GM21576 (cell line): ENCODE data around the gene CARD11.
A peak's percentile ranks its signal among the peaks of the same experiment; 100 is the strongest.

Experiments
- ATAC-seq: cut with Tn5 transposase; IDR thresholded peaks from one replicate; pipeline ENCODE4 v1.9.1; 2021; ENCODE audit warnings: mild to moderate bottlenecking, moderate library complexity; ENCODE audit not compliant: unreplicated experiment

Gene CARD11

DNA sequence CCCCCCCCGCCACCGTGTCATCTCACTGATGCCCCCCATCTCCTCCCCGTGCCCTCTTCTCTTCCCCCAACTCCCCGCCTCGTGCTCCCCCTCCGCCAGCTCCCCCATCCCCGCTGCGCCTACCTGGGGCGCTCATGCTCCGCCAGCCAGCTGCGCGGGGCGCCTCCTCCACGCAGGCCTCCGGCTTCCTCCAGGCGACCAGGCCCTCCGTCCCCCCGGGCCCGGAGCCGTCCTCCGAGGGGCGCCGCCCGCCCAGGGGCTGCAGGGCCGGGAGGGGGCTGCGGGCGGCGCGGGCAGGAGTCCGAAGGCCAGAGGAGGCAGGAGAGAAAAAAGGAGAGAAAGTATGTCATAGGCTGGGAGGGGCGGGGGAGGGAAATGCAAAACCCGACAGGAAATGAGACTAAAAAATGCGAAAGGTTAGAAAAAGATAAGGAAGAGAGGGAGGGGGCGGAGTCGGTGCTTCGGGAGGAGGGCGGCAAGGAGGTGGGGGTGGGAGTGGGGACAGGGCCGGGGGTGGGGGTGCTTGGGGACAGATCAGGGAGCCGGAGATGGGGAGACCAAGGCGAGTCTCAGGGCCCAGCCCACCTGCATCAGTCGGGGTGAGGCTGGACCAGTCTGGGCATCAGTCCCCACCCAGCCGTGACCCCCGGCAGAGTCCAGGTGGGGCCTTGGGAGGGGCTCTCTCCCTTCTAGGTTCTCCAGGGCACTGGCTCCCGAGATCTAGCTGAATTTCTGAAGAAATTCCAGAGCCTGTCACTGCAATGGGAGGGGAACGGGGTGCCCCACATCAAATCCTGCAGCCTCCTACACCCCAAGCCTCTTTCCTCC is at the start of gene CARD11:
Gene CARD11, minus strand, starts transcription at position 324 of the 828 bp plus-strand sequence. CDS start 85,361 bp downstream, outside the sequence.
- ATAC-seq = peak; percentile 26

GRCh38 chr7:3092468-3092867 is 48.8 kb upstream of the CARD11 start:
- ATAC-seq = peak; percentile 85

DNA sequence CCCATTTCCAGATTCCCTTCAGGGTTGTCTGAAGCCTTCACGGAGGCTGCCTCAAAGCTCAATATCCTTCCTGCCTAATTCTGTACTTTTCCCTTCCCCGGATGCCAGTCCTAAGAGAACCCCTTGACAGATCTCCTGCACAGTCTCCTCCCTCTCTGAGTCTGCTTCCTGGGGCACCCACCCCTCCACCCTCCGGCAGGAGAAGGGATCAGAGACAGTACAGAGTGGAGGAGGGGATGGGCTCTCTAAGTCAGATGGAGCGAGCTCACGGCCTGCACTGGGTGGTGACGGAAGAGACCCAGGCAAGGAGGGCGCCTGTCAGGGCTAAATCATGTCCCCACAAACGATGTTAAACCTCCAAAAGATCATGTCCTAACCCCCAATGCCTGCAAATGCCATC is 48.0 kb upstream of the CARD11 start:
- ATAC-seq = no peak

DNA sequence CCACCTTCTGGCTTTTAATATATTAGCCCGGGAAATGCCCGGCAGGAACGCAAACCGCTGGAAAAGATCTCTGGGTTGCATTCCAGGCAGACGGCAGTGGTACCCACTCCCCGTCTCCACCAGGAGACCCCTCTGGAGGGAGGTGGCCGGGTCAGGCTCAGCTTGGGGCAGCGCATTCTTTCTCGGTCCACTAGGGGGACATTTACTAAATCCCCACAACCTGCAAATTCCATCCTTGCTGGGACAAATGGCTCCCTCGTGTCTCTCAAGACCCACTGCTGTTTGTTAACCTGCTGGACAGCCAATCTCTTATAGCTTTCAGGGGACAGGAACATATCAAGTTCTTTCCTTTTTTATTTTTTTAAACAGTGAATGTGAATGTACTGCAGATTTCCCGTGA is 45.8 kb upstream of the CARD11 start:
- ATAC-seq = no peak

DNA sequence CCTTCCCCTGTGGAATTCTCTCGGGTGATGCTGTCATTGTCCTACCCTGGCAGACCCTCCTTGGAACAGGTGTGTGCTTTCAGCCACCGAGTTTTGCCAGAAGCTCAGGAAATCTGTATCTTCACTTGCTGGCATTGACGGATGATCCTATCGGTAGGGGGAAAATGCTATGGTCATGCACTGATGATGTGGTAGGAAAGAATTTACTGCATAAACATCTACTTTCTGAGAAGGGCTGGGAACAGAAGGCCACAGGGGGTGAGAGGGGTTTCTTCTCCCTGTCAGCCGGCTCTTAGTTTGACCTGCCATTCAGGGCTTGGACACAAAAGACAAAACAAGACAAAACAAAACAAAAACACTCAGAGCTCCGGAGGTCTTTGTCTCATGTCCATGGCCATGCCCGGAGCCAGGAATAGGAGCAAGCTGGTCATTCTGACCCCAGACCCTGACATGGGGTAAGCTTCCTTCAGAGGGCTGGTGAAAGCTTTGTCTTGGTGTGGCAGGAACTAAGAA is 43.6 kb upstream of the CARD11 start:
- ATAC-seq = no peak

DNA sequence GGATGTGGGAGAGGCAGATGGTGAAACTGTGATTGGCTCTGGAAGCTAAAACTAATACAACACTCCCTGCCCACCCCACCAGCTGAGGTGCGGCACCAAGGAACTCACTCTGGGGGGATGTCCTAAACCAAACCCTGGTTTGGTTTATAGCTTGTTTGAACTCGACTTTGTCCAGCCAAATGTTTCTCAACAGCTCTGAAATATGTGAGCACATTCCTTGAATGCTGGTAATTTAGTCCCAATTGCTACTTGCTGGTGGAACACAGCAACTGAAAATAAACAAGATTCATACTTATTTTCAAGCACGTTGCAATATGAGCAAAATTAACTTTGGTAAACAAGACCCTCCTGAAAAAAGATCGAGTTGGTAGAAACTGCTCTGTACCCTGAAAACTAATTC is 39.7 kb upstream of the CARD11 start:
- no peak for ATAC-seq

GRCh38 chr7:3082831-3083230 is 39.2 kb upstream of the CARD11 start:
- ATAC-seq = no peak

DNA sequence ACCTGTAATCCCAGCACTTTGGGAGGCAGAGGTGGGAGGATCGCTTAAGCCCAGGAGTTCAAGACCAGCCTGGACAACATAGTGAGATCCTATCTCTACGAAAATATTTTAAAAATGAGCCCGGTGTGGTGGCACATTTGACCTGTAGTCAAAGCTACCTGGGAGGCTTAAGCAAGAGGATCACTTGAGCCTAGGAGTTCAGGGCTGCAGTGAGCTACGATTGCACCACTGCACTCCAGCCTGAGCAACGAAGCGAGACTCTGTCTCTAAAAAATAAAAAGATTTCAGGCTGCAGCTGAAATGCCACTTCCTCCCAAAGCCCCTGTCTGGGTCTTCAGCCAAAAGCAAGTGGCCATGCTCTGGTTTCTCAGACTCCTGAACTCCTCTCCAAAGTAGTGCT is 38.7 kb upstream of the CARD11 start:
- ATAC-seq = no peak

DNA sequence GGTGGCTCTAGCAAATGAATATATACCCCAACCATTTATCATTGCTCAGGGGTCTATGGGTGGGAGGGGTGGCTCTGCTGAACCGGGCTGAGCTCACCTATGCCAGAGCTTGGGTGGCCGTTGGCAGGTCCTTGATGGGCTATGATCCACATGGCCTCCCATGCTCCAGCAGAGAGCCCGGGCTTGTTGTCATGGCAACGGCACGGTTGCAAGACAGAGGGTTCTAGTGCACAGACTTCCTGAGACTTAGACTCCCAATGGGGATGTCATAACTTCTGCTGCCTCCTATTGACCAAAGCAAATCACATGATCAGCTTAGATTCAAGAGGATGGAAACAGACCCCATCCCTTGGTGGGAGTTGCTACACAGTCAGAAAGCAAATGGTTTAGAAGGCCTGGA is 36.4 kb upstream of the CARD11 start:
- no peak for ATAC-seq

GRCh38 chr7:3078514-3078913 is 34.8 kb upstream of the CARD11 start:
- ATAC-seq = no peak

GRCh38 chr7:3076700-3077099 is 33.0 kb upstream of the CARD11 start:
- no peak for ATAC-seq

DNA sequence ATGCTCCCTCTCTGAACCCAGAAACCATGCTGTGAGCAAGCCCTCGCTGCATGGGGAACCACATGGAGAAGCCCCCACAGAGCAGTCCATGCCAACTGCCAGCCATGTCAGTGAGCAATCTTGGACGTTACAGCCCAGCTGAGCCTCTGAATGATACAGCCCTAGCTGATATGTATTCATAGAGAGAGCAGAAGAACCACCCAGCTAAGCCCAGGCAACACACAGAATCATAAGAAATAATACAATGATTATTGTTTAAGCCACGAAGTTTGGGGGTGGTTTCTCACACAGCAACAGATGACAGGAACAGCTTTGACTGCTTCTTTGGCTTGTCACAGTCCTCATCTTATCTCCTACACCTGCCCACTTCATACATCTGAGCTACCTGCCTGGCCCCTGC is 32.5 kb upstream of the CARD11 start:
- ATAC-seq = no peak

DNA sequence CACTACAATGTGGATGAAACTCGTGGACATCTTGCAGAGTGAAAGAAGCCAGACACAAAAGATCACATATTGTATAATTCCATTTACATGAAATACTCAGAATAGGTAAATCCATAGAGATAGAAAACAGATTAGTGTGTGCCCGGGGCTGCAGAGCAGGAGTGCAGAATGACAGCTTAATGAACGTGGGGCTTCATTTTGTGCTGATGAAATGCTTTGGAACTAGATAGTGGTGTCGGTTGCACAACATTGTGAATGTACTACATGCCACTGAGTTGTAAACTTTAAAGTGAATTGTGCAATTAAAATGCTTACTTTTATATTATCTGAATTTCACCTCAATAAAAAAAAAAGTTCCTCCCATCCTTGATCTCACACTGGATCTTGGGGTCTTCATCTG is 31.8 kb upstream of the CARD11 start:
- no peak for ATAC-seq

- no peak for ATAC-seq
These were observed 30.8 kb upstream of the CARD11 start for GRCh38 chr7:3074459-3074821.

GRCh38 chr7:3073763-3074458 is 30.2 kb upstream of the CARD11 start:
- no peak for ATAC-seq

GRCh38 chr7:3070908-3071307 is 27.2 kb upstream of the CARD11 start:
- ATAC-seq = no peak

DNA sequence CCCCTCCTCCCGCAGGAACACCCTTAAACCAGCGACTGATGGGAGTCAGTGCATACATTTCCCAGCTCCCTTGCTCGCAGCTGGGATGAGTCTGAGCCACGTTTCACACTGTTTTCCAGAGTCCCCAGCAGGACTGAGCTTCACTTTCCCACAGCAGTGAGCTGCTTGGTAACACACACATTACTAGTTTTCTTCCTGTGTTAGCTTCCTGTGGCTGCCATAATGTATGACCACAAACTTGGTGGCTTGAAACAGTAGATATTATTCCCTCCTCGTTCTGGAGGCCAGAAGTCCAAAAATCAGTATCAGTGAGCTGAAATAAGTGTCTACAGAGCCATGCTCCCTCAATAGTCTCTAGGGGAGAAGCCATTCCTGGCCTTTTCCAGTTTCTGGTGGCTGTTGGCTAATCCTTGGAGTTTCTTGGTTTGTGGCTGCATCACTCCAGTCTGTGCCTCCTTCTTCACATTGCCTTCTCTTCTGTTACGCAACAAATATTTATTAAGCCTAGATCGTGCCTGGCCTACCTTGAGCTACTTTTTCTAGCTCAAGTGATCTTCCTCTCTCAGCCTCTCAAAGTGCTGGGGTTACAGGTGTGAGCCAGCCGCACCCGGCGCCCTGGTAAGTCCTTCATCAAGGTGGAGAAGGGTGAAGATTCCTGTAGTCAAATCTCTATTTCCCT is 26.2 kb upstream of the CARD11 start:
- ATAC-seq = no peak

DNA sequence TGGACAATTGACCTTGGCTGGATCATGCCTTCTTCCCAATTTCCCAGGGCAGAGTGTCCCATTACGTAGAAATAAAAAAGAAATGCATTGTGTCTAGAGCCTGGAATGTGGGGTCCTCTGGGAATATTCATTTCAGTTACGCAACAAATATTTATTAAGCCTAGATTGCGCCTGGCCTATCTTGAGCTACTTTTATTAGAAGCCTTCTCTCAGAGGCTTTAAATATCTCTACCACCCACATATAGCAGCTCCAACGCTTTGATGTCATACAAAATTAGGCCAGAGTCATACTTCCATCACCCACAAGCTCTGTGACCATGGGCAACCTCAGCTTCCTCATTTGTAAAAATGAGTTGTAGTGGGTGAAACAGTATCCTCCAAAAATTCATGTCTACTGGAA is 24.9 kb upstream of the CARD11 start:
- ATAC-seq = peak; percentile 53

GRCh38 chr7:3067606-3068380 is 24.1 kb upstream of the CARD11 start:
- no peak for ATAC-seq

DNA sequence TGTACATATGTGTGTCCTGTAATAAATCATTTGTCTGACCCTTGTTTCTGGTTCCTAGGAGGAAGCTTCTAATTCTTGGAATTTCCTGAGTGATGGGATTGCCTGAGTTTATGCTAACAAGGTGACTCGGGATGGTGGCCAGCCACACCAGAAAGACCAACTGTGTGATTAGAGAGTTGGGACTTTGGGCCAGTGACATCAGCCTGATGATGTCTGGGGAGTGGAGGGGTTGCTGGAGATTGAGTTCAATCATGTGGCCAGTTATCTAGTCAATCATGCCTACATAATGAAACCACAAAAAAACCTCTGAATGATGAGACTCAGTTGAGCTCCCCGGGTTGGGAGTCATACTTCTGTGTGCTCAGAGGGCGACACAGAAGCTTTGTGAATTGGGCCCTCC is 23.5 kb upstream of the CARD11 start:
- no peak for ATAC-seq

GRCh38 chr7:3066506-3066905 is 22.8 kb upstream of the CARD11 start:
- ATAC-seq = no peak
